Breast epithelium (tissue), 4 donors: ENCODE results near the gene ADARB2. TPM values are rescaled to one million over a fixed set of nuclear protein-coding genes. Genes with fewer than 3 reads are reported as not detected.

Source experiments
- DNase-seq, 2 donors: peaks; one replicate each; pipeline ENCODE4 v3.0.0-alpha.2; 2019; ENCODE audit warnings: low spot score in 2 of 2
- H3K27ac ChIP-seq, 2 donors: fragments of 200-600 bp; sonication (generic) in 1 of 2; one replicate each; pipeline ENCODE4 v1.5.1; 2016 to 2019; ENCODE audit warnings: mild to moderate bottlenecking in 1 of 2
- H3K27me3 ChIP-seq, 2 donors: fragments of 200-600 bp; sonication (generic) in 1 of 2; one replicate each; pipeline versions ENCODE4 v1.5.1 to v1.6.0; 2017 to 2019; ENCODE audit warnings: control low read depth in 1 of 2, mild to moderate bottlenecking in 1 of 2
- H3K36me3 ChIP-seq: fragments of 200-600 bp; one replicate; pipeline ENCODE4 v1.5.1; 2019
- H3K4me1 ChIP-seq, 2 donors: fragments of 200-600 bp; sonication (generic); one replicate each; pipeline ENCODE4 v1.5.1; 2016 to 2019; ENCODE audit warnings: control low read depth in 1 of 2
- H3K4me3 ChIP-seq, 3 donors: fragments of 200-600 bp; sonication (generic); 1 replicate in 2 of 3; 2 replicates in 1 of 3; pipeline ENCODE4 v1.5.1; 2016 to 2019; ENCODE audit warnings: mild to moderate bottlenecking in 3 of 3, moderate library complexity in 2 of 3
- H3K9me3 ChIP-seq, 2 donors: fragments of 200-600 bp; sonication (generic) in 1 of 2; one replicate each; pipeline ENCODE4 v1.5.1; 2016 to 2019; ENCODE audit warnings: control low read depth in 1 of 2
- POLR2A ChIP-seq: fragments of 450-650 bp; IDR thresholded peaks from one replicate; pipeline ENCODE4 v1.6.1; 2016; ENCODE audit warnings: antibody characterized with exemption, mild to moderate bottlenecking, moderate library complexity
- POLR2AphosphoS5 ChIP-seq, 3 donors: sonication (generic); formaldehyde crosslinking; IDR thresholded peaks; one replicate each; pipeline ENCODE4 v1.6.1; 2017; ENCODE audit warnings: antibody characterized with exemption in 3 of 3
- intact Hi-C: fragments of 100-400 bp; cut with DNase I; formaldehyde crosslinking; loops from one replicate; pipeline ENCODE4 v1.15.1; 2023; ENCODE audit warnings: low total_unique reads
- total RNA-seq, 3 donors: library from RNA; depleted of rRNA; stranded (reverse); fragments of >200 nt; gene quantifications; one replicate each; pipeline ENCODE4 v1.1.0, GENCODE V29; 2016
- TF ChIP-seq, protein P1 (sequence below), 3 donors: fragments of 450-650 bp; IDR thresholded peaks; one replicate each; pipeline ENCODE4 v1.5.1; 2016 to 2017; ENCODE audit warnings: antibody characterized with exemption in 3 of 3, mild to moderate bottlenecking in 3 of 3, moderate library complexity in 3 of 3

Gene ADARB2
- total RNA-seq, 3 donors from 2014 or later, result 0.32 to 3.9 (median 2.0) TPM

DNA sequence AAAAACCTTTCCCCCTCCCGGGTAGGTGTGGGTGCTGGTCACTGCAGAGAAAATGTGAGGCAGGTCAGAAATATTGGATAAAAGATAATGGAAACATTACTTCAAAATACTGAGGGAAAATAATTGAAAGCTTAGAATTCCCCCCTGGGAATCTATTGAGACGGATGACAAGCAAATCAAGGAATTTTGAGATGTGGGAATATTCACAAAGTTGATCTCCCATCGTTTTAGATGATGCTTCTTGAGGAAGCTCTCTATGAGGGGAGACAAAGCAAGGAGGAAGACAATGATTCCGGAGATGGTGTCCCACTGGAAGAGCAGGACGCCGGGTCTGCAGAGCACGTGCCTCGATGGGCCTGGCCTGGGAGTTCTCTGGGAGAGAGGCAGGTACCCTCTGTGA lies 470.2 kb downstream of the ADARB2 start:
- no peak overlapping the region for H3K4me3 ChIP-seq
- no peaks in the 10 kb centered on the region for H3K4me1 ChIP-seq
- no peak overlapping the region for H3K27ac ChIP-seq
- no peaks in the 10 kb centered on the region for H3K9me3 ChIP-seq
- no peaks in the 10 kb centered on the region for H3K27me3 ChIP-seq
- no peak for TF ChIP-seq POLR2A
- intact Hi-C loops, result no loop called here
- DNase-seq, result no peak
- H3K36me3 ChIP-seq, result no peaks in the 10 kb centered on the region

DNA sequence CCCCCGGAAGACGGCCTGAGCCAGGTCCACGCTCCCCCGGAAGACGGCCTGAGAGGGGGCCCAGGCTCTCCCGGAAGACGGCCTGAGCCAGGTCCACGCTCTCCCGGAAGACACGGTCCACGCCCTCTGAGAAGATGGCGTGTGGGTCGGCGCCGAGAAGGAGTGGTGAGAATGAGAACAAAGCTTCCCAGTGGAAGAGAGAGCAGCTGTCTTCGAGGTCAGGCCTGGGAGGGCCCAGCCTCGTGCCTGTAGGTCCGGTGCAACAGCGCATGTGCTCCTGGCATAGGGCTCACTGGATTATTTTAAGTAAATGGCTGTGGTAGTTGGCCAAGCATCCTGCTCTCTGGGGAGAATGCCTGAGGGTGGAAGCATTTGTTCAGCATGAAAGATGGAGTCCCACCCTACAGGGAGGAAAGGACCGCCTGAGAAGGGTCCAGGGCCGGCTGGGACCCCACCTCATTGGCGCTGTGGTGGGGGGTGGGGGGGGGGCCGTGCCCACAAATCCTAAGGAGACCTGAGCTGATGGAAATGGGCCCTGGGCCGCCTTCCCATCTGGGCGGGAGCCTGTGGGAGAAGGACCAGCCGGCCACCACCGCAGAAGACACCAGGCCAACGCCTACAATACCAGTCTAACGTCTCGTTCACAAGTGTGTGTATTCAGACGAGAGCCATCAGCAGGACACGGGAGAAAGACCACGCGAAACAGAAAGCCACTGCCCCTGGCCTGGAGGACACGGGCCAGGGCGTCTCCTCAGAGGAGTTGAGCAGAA lies 471.1 kb downstream of the ADARB2 start:
- intact Hi-C loops, result no loop called here
- H3K4me3 ChIP-seq, result no peak overlapping the region
- no peaks in the 10 kb centered on the region for H3K4me1 ChIP-seq
- TF ChIP-seq POLR2A (no peak), POLR2AphosphoS5 (IDR thresholded peaks at IDR 0.05) (no peak)
- TF ChIP-seq, protein P1, sequence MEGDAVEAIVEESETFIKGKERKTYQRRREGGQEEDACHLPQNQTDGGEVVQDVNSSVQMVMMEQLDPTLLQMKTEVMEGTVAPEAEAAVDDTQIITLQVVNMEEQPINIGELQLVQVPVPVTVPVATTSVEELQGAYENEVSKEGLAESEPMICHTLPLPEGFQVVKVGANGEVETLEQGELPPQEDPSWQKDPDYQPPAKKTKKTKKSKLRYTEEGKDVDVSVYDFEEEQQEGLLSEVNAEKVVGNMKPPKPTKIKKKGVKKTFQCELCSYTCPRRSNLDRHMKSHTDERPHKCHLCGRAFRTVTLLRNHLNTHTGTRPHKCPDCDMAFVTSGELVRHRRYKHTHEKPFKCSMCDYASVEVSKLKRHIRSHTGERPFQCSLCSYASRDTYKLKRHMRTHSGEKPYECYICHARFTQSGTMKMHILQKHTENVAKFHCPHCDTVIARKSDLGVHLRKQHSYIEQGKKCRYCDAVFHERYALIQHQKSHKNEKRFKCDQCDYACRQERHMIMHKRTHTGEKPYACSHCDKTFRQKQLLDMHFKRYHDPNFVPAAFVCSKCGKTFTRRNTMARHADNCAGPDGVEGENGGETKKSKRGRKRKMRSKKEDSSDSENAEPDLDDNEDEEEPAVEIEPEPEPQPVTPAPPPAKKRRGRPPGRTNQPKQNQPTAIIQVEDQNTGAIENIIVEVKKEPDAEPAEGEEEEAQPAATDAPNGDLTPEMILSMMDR (IDR thresholded peaks at IDR 0.05), result no peak
- no peak overlapping the region for H3K27ac ChIP-seq
- H3K36me3 ChIP-seq, result no peaks in the 10 kb centered on the region
- DNase-seq, result no peak
- no peaks in the 10 kb centered on the region for H3K9me3 ChIP-seq
- H3K27me3 ChIP-seq, result no peaks in the 10 kb centered on the region

DNA sequence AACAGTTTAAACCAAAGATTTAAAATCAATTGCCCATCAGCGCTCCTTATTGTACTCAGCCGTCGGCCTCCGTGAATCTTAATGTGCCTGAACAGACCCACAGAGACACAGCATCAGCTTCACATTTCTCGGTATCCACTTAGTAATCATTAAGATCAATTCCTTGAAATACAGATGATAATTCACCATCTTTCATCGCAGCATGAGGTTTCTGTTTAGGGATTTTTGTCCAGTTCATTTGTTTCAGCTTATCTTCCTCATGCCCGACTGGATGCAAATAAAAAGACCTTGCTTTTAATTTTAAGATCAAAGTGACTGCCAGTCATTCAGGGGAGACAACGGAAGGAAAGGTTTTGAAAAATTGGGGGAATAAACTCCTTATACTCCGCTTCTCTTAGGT lies 473.3 kb downstream of the ADARB2 start:
- no peaks in the 10 kb centered on the region for H3K27me3 ChIP-seq
- intact Hi-C loops, result no loop called here
- H3K9me3 ChIP-seq, result no peaks in the 10 kb centered on the region
- H3K36me3 ChIP-seq, result no peaks in the 10 kb centered on the region
- no peak overlapping the region for H3K27ac ChIP-seq
- H3K4me3 ChIP-seq, result no peak overlapping the region
- no peaks in the 10 kb centered on the region for H3K4me1 ChIP-seq
- DNase-seq, result no peak
- TF ChIP-seq POLR2AphosphoS5 (IDR thresholded peaks at IDR 0.05), result no peak
- TF ChIP-seq, protein P1 (IDR thresholded peaks at IDR 0.05), result no peak
- no peak for TF ChIP-seq POLR2A

DNA sequence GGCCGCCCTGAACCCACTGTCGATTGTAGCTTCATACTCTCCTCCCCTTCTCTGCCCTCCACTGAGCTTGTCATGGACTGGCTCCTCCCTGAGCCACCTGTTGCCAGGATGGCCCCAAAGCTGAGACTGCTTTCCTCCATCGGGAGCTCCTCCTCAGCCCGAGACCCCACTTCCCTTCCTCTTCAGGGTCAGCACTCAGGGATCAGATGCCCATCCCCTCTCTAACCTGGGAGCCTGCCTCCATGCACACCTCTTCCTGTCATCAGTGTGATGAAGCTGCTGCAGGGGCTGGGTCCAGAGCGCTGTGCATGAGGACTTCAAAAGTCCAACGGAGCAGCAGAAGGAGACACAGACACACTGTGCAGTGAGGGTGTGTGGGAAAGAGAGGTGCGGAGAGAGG lies 480.1 kb downstream of the ADARB2 start:
- Histone ChIP-seq H3K9me3 (no peaks in the 10 kb centered on the region), H3K27me3 (peaks cover 0 to 7% of the 10 kb centered on the region in 2 donors), H3K27ac (no peak overlapping the region), H3K36me3 (no peaks in the 10 kb centered on the region), H3K4me3 (no peak overlapping the region), H3K4me1 (no peaks in the 10 kb centered on the region)
- TF ChIP-seq POLR2AphosphoS5 (IDR thresholded peaks at IDR 0.05) (no peak), POLR2A (no peak)
- TF ChIP-seq, protein P1 (IDR thresholded peaks at IDR 0.05), result no peak
- intact Hi-C loops, result no loop called here
- DNase-seq, result no peak

DNA sequence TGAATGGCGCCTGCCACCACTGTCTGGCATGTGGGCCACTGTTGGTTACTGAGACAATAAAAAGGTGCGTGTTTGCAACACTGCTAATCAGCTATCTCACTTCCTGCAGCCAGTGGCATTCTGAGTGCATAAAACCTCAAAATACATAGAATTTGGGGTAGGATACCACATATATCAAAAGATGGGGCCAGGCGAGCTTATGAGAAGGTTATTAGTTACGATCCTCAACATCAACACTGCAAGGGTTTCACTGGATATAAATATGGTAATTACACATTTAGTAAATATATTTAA lies 480.9 kb downstream of the ADARB2 start:
- DNase-seq, result no peak
- Histone ChIP-seq H3K4me1 (no peaks in the 10 kb centered on the region), H3K27me3 (peaks cover 0 to 7% of the 10 kb centered on the region in 2 donors), H3K27ac (no peak overlapping the region), H3K36me3 (no peaks in the 10 kb centered on the region), H3K4me3 (no peak overlapping the region), H3K9me3 (no peaks in the 10 kb centered on the region)
- intact Hi-C loops, result no loop called here
- TF ChIP-seq, protein P1 (IDR thresholded peaks at IDR 0.05), result no peak
- TF ChIP-seq POLR2AphosphoS5 (IDR thresholded peaks at IDR 0.05), result no peak
- no peak for TF ChIP-seq POLR2A
